ENCODE results near the gene PLEKHH1. TPM values are rescaled to one million over a fixed set of nuclear protein-coding genes. Genes with fewer than 3 reads are reported as not detected.

PLEKHH1 gene
- polyA plus RNA-seq, 1 donor: 110 TPM

- Histone ChIP-seq H3K4me1 (ENCODE audit: control insufficient read depth, insufficient read depth, low read length) (peaks cover 23% of the 10 kb centered on the region), H3K27ac (ENCODE audit: low read length) (no peak overlapping the region), H3K9me3 (ENCODE audit: control insufficient read depth, low read depth, low read length) (no peaks in the 10 kb centered on the region), H3K27me3 (ENCODE audit: control insufficient read depth, insufficient read depth, low read length) (no peaks in the 10 kb centered on the region), H3K4me3 (ENCODE audit: low read length) (no peak overlapping the region), H3K36me3 (ENCODE audit: control insufficient read depth, insufficient read depth, low read length) (no peaks in the 10 kb centered on the region)
- DNase-seq: peak in 1 of 2 donors; percentile 42
- WGBS (ENCODE audit: insufficient coverage, low lambda C conversion rate): 45% methylated on average over 2 of the region's 3 CpGs
Observed at GRCh38 chr14:67508956-67509355, 24.1 kb upstream of the PLEKHH1 start.

- Histone ChIP-seq H3K36me3 (ENCODE audit: control insufficient read depth, insufficient read depth, low read length) (no peaks in the 10 kb centered on the region), H3K27me3 (ENCODE audit: control insufficient read depth, insufficient read depth, low read length) (no peaks in the 10 kb centered on the region), H3K4me3 (ENCODE audit: low read length) (no peak overlapping the region), H3K27ac (ENCODE audit: low read length) (no peak overlapping the region), H3K4me1 (ENCODE audit: control insufficient read depth, insufficient read depth, low read length) (peaks cover 26% of the 10 kb centered on the region), H3K9me3 (ENCODE audit: control insufficient read depth, low read depth, low read length) (no peaks in the 10 kb centered on the region)
- DNase-seq: no peak
- WGBS (ENCODE audit: insufficient coverage, low lambda C conversion rate): no CpG with 5 or more reads among the region's 2 CpGs
Observed at GRCh38 chr14:67510121-67510520, 23.0 kb upstream of the PLEKHH1 start.

GRCh38 chr14:67510836-67511235 lies 22.3 kb upstream of the PLEKHH1 start:
- WGBS (ENCODE audit: insufficient coverage, low lambda C conversion rate): 100% methylated on average over 1 of the region's 3 CpGs
- DNase-seq: no peak
- H3K27ac ChIP-seq (ENCODE audit: low read length): no peak overlapping the region
- H3K36me3 ChIP-seq (ENCODE audit: control insufficient read depth, insufficient read depth, low read length): no peaks in the 10 kb centered on the region
- no peaks in the 10 kb centered on the region for H3K9me3 ChIP-seq (ENCODE audit: control insufficient read depth, low read depth, low read length)
- no peak overlapping the region for H3K4me3 ChIP-seq (ENCODE audit: low read length)
- peaks cover 29% of the 10 kb centered on the region for H3K4me1 ChIP-seq (ENCODE audit: control insufficient read depth, insufficient read depth, low read length)
- H3K27me3 ChIP-seq (ENCODE audit: control insufficient read depth, insufficient read depth, low read length): no peaks in the 10 kb centered on the region

- 50% methylated on average over 2 of the region's 8 CpGs for WGBS (ENCODE audit: insufficient coverage, low lambda C conversion rate)
- H3K27me3 ChIP-seq (ENCODE audit: control insufficient read depth, insufficient read depth, low read length): peaks cover 4% of the 10 kb centered on the region
- H3K36me3 ChIP-seq (ENCODE audit: control insufficient read depth, insufficient read depth, low read length): no peaks in the 10 kb centered on the region
- no peaks in the 10 kb centered on the region for H3K9me3 ChIP-seq (ENCODE audit: control insufficient read depth, low read depth, low read length)
- peaks cover 29% of the 10 kb centered on the region for H3K4me1 ChIP-seq (ENCODE audit: control insufficient read depth, insufficient read depth, low read length)
- peak in 1 of 2 donors; percentile 21 for DNase-seq
- H3K27ac ChIP-seq (ENCODE audit: low read length): peak overlapping the region; percentile 96
- H3K4me3 ChIP-seq (ENCODE audit: low read length): no peak overlapping the region
Observed at GRCh38 chr14:67512463-67513310, 20.4 kb upstream of the PLEKHH1 start.

GRCh38 chr14:67513631-67514108 lies 19.4 kb upstream of the PLEKHH1 start:
- peak overlapping the region; percentile 96 for H3K27ac ChIP-seq (ENCODE audit: low read length)
- no peaks in the 10 kb centered on the region for H3K9me3 ChIP-seq (ENCODE audit: control insufficient read depth, low read depth, low read length)
- H3K27me3 ChIP-seq (ENCODE audit: control insufficient read depth, insufficient read depth, low read length): peaks cover 4% of the 10 kb centered on the region
- no CpG with 5 or more reads among the region's 1 CpG for WGBS (ENCODE audit: insufficient coverage, low lambda C conversion rate)
- no peaks in the 10 kb centered on the region for H3K36me3 ChIP-seq (ENCODE audit: control insufficient read depth, insufficient read depth, low read length)
- DNase-seq: peak; percentile 70 to 92
- peaks cover 24% of the 10 kb centered on the region for H3K4me1 ChIP-seq (ENCODE audit: control insufficient read depth, insufficient read depth, low read length)
- peak overlapping the region; percentile 79 for H3K4me3 ChIP-seq (ENCODE audit: low read length)

- H3K4me1 ChIP-seq (ENCODE audit: control insufficient read depth, insufficient read depth, low read length): peaks cover 24% of the 10 kb centered on the region
- no peaks in the 10 kb centered on the region for H3K36me3 ChIP-seq (ENCODE audit: control insufficient read depth, insufficient read depth, low read length)
- H3K27me3 ChIP-seq (ENCODE audit: control insufficient read depth, insufficient read depth, low read length): peaks cover 4% of the 10 kb centered on the region
- no CpG with 5 or more reads among the region's 9 CpGs for WGBS (ENCODE audit: insufficient coverage, low lambda C conversion rate)
- H3K9me3 ChIP-seq (ENCODE audit: control insufficient read depth, low read depth, low read length): no peaks in the 10 kb centered on the region
- peak overlapping the region; percentile 96 for H3K27ac ChIP-seq (ENCODE audit: low read length)
- H3K4me3 ChIP-seq (ENCODE audit: low read length): peak overlapping the region; percentile 79
- no peak for DNase-seq
Observed at GRCh38 chr14:67514203-67514607, 18.9 kb upstream of the PLEKHH1 start.

GRCh38 chr14:67514650-67515385 lies 18.3 kb upstream of the PLEKHH1 start:
- peak overlapping the region; percentile 96 for H3K27ac ChIP-seq (ENCODE audit: low read length)
- no peaks in the 10 kb centered on the region for H3K9me3 ChIP-seq (ENCODE audit: control insufficient read depth, low read depth, low read length)
- peak; percentile 46 to 81 for DNase-seq
- peak overlapping the region; percentile 79 for H3K4me3 ChIP-seq (ENCODE audit: low read length)
- peaks cover 24% of the 10 kb centered on the region for H3K4me1 ChIP-seq (ENCODE audit: control insufficient read depth, insufficient read depth, low read length)
- no peaks in the 10 kb centered on the region for H3K36me3 ChIP-seq (ENCODE audit: control insufficient read depth, insufficient read depth, low read length)
- H3K27me3 ChIP-seq (ENCODE audit: control insufficient read depth, insufficient read depth, low read length): peaks cover 4% of the 10 kb centered on the region
- WGBS (ENCODE audit: insufficient coverage, low lambda C conversion rate): no CpG with 5 or more reads among the region's 75 CpGs

- no peak for DNase-seq
Observed at GRCh38 chr14:67515386-67516079, 17.6 kb upstream of the PLEKHH1 start.

GRCh38 chr14:67516676-67517075 lies 16.4 kb upstream of the PLEKHH1 start:
- Histone ChIP-seq H3K27me3 (ENCODE audit: control insufficient read depth, insufficient read depth, low read length) (peaks cover 4% of the 10 kb centered on the region), H3K4me1 (ENCODE audit: control insufficient read depth, insufficient read depth, low read length) (peaks cover 24% of the 10 kb centered on the region), H3K4me3 (ENCODE audit: low read length) (no peak overlapping the region), H3K27ac (ENCODE audit: low read length) (no peak overlapping the region), H3K9me3 (ENCODE audit: control insufficient read depth, low read depth, low read length) (no peaks in the 10 kb centered on the region), H3K36me3 (ENCODE audit: control insufficient read depth, insufficient read depth, low read length) (no peaks in the 10 kb centered on the region)
- DNase-seq: no peak
- no CpG with 5 or more reads among the region's 2 CpGs for WGBS (ENCODE audit: insufficient coverage, low lambda C conversion rate)

More at GRCh38 chr14:67515386-67516079, 17.6 kb upstream of the PLEKHH1 start:
- no peaks in the 10 kb centered on the region for H3K9me3 ChIP-seq (ENCODE audit: control insufficient read depth, low read depth, low read length)
- peaks cover 4% of the 10 kb centered on the region for H3K27me3 ChIP-seq (ENCODE audit: control insufficient read depth, insufficient read depth, low read length)
- H3K27ac ChIP-seq (ENCODE audit: low read length): no peak overlapping the region
- H3K36me3 ChIP-seq (ENCODE audit: control insufficient read depth, insufficient read depth, low read length): no peaks in the 10 kb centered on the region
- WGBS (ENCODE audit: insufficient coverage, low lambda C conversion rate): no CpG with 5 or more reads among the region's 45 CpGs
- peaks cover 24% of the 10 kb centered on the region for H3K4me1 ChIP-seq (ENCODE audit: control insufficient read depth, insufficient read depth, low read length)
- H3K4me3 ChIP-seq (ENCODE audit: low read length): peak overlapping the region; percentile 79

GRCh38 chr14:67517083-67517482 lies 16.0 kb upstream of the PLEKHH1 start:
- H3K4me3 ChIP-seq (ENCODE audit: low read length): no peak overlapping the region
- no peaks in the 10 kb centered on the region for H3K36me3 ChIP-seq (ENCODE audit: control insufficient read depth, insufficient read depth, low read length)
- WGBS (ENCODE audit: insufficient coverage, low lambda C conversion rate): 80% methylated on average over 1 of the region's 12 CpGs
- no peaks in the 10 kb centered on the region for H3K9me3 ChIP-seq (ENCODE audit: control insufficient read depth, low read depth, low read length)
- peaks cover 4% of the 10 kb centered on the region for H3K27me3 ChIP-seq (ENCODE audit: control insufficient read depth, insufficient read depth, low read length)
- peaks cover 22% of the 10 kb centered on the region for H3K4me1 ChIP-seq (ENCODE audit: control insufficient read depth, insufficient read depth, low read length)
- no peak overlapping the region for H3K27ac ChIP-seq (ENCODE audit: low read length)
- peak in 1 of 2 donors; percentile 17 for DNase-seq
